Prostate gland (tissue), 2 donors: ENCODE measurements around the gene CLDN19.

ENCODE experiments used
- CTCF ChIP-seq, 4 experiments: fragments of 200-600 bp in 2 of 4; fragments of 450-650 bp in 2 of 4; sonication (generic) in 2 of 4; IDR thresholded peaks; 1 replicate in 3 of 4; 2 replicates in 1 of 4; pipeline ENCODE4 v1.5.1; 2016 to 2019; ENCODE audit warnings: antibody characterized with exemption in 4 of 4, mild to moderate bottlenecking in 2 of 4, moderate library complexity in 2 of 4
- POLR2AphosphoS5 ChIP-seq: sonication (generic); formaldehyde crosslinking; IDR thresholded peaks from one replicate; pipeline ENCODE4 v1.6.1; 2017; ENCODE audit warnings: antibody characterized with exemption

GRCh38 chr1:42752284-42752683 lies 12.2 kb upstream of the CLDN19 start:
- TF ChIP-seq POLR2AphosphoS5 (no peak), CTCF (IDR thresholded peaks at IDR 0.05) (no peak)
